Stimulated activated CD8-positive, alpha-beta memory T cell treated with anti-CD3 and anti-CD28 coated beads, Interleukin-12 subunit alpha, Interleukin-12 subunit beta, amount 100 ng/mL, for 4 hours (primary cell): Measurements from ENCODE around the gene FFAR1.

ENCODE experiments used
- DNase-seq: peaks from one replicate; pipeline ENCODE4 v3.0.0-alpha.2; 2020; ENCODE audit warnings: low read depth

FFAR1 gene, protein sequence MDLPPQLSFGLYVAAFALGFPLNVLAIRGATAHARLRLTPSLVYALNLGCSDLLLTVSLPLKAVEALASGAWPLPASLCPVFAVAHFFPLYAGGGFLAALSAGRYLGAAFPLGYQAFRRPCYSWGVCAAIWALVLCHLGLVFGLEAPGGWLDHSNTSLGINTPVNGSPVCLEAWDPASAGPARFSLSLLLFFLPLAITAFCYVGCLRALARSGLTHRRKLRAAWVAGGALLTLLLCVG (N-terminal part only)

DNA sequence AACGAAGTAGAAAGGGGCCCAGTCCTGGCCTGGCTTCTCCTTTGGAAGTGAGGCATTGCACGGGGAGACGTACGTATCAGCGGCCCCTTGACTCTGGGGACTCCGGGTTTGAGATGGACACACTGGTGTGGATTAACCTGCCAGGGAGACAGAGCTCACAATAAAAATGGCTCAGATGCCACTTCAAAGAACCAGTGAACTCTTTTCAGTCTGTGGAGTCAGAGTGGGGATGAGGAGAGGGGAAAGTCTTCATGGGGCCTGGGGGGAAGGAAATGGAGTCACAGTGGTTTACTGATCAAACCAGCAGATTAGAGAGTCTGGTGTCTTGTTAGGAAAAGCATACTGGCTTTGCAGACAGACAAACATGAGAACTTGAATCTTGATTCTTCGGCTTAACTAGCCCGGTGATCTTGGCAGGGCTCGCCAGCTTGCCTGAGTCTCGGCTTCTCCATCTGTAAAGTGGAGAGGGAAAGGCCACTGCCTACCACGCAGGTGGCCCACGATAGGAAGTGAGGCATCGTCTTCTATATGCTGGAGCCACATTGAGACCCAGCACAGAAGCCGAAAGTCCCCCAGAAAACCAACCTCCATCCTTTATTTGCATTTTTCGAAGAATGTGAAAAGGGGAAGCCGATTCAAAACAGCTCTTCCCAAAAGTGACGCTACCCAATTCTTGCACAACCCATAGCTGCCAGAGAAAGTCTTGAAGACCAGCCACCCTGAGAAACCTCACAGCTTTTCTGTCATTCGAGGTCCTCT is at the start of gene FFAR1:
Gene FFAR1, plus strand, starts transcription at position 732 of the 759 bp plus-strand sequence. CDS start 3,650 bp downstream, outside the sequence.
- no peak for DNase-seq

DNA sequence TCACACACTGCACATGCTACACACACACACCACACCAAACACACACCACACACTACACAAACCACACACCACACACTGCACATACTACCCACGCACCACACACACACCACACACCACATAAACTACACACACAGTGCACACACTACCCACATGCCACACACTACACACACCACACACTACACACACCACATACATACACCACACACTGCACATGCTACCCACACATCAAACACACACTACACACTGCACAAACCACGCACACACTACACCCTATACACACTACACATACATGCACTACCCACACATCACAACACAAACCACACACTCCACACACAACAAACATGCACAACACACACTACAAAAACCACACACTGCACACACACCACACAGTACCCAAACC is 49.8 kb upstream of the FFAR1 start:
- no peak for DNase-seq

DNA sequence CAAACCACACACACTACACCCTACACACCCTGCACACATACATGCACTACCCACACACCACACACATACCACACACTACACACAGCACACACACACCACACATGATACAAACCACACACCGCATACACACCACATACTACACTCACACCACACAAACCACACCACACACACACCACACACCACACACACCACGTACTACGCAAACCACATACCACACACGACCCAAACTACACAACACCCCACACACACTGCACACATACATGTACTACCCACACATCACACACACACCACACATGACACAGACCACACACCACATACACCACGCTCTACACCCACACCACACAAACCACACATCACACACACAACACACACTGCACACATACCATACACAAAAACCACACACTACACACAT is 49.1 kb upstream of the FFAR1 start:
- no peak for DNase-seq

DNA sequence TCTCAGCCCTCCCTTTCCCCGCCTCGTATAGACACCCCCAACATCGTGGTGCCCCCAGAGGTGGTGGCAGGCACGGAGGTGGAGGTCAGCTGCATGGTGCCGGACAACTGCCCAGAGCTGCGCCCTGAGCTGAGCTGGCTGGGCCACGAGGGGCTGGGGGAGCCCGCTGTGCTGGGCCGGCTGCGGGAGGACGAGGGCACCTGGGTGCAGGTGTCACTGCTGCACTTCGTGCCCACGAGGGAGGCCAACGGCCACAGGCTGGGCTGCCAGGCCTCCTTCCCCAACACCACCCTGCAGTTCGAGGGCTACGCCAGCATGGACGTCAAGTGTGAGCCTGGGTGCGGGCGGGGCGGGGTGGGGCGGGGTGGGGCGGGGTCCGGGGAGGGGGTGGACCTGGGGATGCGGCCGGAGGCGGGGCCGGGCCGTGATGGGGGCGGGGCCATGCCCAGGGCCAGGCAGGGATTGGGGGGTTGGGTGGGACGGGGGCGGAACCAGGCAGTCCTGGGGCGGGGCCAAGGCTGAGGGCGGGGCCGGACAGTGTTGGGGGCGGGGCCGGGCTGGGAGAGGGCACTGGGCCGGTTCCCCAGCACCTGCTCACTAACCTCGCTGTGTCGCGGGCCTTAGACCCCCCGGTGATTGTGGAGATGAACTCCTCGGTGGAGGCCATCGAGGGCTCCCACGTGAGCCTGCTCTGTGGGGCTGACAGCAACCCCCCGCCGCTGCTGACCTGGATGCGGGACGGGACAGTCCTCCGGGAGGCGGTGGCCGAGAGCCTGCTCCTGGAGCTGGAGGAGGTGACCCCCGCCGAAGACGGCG is 48.0 kb upstream of the FFAR1 start:
- no peak for DNase-seq

DNA sequence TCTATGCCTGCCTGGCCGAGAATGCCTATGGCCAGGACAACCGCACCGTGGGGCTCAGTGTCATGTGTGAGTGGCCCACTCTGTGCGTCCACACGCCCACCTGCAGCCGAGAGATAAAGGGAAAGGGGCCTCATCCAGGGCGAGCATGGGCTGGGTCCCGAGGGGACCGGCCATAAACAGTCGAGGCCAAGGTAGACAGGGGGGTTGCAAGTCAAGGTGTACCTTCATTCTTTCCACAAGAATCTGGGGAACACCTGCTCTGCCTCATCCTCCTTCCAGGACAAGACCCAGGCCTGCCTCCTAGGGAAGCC is 47.4 kb upstream of the FFAR1 start:
- no peak for DNase-seq

DNA sequence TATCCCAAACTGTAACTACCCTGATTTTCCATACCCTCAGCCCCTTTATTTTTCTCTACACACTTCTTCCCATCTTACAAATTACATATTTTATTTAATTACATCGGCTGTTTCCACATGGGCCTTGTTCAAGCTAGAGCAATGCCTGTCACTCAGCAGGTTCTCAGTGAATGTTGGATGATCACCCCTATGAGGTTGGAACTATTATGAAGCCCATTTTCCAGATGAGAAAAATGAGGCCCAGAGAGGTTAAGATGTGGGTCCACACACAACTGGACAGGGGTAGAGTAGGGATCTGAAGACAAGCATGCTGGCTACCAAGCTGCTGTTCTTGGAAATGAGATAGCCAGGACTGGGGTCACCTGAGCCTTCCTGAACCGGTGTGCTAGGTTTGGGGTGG is 45.7 kb upstream of the FFAR1 start:
- DNase-seq: no peak

DNA sequence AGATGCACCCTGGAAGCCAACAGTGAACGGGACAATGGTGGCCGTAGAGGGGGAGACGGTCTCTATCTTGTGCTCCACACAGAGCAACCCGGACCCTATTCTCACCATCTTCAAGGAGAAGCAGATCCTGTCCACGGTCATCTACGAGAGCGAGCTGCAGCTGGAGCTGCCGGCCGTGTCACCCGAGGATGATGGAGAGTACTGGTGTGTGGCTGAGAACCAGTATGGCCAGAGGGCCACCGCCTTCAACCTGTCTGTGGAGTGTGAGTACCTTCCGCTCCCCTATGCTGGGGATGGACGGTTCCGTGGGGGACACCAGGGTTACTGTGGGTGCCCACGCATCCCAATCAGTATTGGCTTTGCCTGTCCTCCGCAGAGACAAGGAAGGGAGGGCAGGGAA is 45.3 kb upstream of the FFAR1 start:
- no peak for DNase-seq

DNA sequence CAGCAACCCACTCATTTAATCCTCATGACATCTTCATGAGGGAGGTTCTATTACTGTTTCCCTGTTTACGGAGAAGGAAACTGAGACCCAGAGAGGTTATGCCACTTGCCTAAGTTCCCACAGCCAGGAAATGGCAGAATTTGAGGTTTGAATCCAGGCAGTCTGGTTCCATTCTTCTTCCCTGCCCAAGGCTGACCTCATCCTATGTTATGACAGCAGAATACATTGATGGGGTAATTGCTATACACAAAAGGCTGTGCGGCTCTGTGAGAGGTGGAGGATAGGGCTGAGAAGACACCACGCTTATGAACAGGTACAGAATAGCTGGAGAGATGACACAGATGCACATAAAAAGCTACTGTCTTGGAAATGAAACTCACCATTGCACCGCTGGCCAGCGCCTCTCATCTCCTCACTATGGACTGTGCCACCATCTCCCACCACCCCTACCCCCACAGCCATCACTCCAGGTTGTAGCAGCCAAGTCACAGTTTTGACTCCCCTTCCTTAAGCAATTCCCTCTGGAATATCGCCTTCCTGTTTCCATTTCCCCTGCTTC is 44.3 kb upstream of the FFAR1 start:
- no peak for DNase-seq

DNA sequence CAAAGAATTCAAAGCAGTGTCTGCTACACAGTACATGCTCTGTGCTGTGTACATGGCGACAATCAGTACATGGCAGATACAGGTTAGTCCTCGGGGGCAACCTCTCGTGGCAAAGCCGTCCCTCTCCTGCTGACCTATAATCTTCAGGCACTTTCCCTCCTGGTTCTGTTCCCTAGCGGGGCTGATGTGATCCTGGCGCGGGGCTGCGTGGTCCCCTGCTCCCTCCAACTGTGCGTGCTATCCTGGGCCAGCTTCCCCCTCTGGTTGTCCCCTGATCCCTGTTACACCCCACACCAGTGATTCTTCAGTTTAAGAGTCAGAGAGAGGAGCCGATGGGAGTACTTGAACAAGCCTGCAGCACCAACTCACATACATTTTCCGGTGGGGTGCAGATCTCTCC is 43.7 kb upstream of the FFAR1 start:
- DNase-seq: no peak

DNA sequence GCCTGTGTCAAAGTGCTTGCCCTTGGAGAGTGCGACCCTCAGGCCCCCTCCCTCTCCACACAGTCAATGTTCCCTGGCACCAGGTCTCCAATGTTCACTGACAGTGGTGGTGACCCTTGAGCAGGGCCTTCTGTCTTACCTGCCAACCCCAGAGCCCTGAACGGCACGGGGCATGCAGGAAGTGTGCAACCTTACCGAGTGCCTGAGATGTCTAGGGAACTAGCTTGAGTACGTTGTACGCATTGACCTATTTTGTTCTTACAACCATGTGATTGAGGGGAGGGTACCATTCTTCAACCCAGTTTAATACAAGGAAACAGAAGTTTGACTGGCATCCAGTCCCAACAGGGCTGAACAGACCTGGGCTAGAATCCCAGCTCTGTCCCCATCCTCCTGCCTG is 42.5 kb upstream of the FFAR1 start:
- DNase-seq: no peak

DNA sequence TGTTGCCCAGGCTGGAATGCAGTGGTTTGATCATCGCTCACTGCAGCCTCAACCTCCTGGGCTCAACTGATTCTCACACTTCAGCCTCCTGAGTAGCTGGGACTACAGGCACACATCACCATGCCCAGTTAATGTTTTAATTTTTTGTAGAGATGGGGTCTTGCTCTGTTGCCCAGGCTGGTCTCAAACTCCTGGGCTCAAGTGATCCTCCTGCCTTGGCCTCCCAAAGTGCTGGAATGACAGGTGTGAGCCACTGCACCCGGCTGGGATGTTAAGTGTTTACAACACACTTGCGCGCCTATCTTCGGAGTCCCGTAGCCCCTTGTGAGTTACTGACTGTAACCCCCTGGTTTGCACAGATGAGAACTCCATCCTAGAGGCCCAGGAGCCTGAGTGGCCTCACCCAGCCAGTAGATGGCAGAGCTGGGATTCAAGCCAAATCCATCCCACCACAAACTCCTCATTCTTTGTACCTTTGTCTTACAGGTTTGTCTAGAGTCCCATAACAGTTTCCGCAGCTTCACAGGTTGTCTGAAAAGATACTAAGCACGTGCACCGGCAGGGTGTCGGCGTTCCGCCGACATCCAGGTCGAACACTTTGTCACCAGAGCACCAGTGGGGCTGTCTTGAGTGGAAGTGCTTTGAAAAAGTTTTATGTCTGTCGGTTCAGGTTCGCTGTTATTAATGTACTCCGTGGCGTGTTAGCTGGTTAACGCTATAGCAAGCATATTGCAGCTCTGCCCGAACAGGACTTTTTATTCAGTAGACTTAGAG is 41.0 kb upstream of the FFAR1 start:
- no peak for DNase-seq

DNA sequence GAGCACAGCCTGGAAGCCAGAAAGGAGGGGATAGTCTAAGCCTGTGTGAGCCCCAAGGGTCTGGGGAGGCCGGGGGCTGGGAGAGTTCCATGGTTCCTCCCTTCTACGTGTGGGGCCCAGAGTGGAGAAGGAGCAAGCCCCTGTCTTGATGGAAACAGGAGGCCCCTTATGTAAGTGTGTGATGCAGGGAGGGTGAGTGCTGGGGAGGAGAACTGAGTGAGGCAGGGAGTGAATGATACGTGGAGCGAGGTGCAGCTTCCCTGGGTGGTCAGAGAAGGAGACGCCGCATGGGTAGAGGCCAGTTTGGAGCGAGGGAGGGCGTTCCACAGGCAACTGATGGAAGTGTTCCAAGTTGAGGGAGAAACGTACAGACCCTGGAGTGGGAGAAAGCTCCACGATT is 39.8 kb upstream of the FFAR1 start:
- no peak for DNase-seq

DNA sequence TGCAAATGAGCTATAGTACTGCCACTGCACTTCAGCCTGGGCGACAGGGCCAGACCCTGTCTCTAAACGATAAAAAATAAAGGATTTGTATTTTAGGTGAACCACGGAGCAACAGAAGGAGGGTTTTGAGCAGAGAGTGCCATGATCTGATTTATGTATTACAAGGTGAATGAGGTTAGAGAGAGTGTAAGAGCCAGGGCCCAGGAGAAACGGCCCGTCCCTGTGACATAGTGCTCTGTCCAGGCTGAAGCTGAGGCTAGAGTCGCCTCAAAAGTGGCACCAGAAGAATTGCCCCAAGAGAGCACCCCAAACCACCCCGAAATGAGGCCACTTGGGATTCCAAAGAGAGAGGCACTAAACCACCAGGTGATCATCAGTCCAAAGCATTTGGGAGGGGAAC is 38.8 kb upstream of the FFAR1 start:
- no peak for DNase-seq

DNA sequence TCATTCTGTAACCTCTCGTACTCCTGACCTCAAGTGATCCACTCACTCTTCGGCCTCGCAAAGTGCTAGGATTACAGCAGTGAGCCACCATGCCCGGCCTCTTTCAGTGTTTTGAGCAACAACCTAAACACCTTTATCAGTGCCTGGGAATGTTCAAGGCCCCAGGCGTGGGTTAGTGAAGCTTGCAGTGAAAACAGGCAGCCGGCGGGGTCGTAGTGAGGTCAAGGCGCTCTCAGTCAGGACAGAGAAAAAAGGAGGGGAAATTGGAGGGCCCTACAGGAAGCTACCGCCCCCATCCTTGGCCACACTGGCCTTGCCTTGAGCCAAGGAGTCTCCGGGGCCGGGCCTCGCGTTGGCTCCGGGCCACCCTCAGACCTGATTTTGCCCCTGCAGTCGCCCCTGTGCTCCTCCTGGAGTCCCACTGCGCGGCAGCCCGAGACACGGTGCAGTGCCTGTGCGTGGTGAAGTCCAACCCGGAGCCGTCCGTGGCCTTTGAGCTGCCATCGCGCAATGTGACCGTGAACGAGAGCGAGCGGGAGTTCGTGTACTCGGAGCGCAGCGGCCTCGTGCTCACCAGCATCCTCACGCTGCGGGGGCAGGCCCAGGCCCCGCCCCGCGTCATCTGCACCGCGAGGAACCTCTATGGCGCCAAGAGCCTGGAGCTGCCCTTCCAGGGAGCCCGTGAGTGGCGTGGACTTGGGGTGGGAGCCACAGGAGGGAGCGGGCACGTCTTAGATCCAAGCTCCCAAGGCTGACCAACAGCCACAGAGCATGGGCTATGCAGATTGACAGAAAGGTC is 38.0 kb upstream of the FFAR1 start:
- no peak for DNase-seq

DNA sequence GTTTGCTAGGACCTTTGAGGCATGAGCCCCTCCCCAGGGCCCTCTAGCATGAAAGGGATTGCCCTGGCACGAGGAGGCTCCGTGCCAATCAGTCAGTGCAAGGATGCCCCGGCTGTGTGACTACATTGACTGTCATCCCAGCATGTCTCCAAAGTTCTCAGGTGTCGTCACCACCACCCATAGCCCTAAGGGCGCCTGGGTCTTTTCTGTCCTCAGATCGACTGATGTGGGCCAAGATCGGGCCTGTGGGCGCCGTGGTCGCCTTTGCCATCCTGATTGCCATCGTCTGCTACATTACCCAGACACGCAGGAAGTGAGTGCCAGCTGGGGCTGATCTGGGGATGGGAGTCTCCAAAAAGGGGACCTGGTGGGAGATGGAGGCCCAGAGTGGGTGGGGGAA is 37.4 kb upstream of the FFAR1 start:
- DNase-seq: no peak

DNA sequence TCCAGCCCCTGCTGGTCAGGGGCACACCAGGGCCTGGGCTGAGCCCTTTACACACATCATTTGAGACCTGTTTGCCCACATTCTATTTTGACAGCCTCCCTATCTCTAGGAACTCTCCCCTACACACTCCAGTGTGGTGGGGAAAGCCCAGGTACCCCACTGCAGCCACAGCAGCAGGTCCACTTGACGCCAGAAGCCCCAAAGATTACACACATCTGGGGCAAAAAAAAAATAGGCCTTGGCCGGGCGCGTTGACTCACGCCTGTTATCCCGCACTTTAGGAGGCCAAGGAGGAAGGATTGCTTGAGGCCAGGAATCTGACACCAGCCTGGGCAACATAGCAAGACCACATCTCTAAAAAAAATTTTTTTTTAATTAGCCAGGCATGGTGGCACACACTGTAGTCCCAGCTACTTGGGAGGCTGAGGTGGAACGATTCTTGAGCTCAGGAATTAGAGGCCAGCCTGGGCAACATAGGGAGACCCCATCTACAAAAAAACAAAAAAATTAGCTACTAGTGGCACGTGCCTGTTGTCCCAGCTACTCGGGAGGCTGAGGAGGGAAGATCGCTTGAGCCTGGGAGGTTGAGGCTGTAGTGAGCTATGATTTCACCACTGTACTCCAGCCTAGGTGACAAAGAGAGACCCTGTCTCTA is 36.8 kb upstream of the FFAR1 start:
- DNase-seq: no peak

DNA sequence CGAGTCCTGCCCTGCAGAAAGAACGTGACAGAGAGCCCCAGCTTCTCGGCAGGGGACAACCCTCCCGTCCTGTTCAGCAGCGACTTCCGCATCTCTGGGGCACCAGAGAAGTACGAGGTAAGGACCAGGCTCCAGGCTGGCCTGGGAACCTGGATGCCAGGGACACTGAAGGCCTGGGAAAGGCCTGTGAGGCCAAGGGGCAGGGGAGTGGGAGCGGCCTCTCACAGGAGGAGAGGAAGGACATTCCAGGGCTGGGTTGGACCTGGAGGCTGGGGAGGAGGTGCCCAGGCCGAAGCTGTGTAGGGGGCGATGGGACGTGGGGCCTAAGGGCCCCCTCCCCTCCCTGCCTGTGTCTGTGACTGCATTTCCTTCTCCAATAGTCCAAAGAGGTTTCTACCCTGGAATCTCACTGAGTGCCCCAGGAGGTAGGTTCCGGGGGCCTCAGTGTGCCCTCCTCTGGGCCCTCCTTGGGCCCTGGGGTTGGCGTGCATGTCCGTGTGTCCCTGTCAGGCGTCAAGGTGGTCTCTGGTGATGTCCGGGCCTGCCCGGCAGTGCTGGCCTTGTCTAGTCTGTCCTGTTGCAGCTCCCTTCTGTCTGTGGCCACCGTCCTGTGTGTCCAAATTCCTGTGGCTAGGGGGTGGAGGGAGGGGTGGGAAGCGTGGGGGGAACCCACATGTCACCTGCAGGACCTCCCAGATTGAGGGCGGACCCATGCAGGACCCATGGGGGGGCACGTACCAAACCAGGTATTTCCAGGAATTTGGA is 35.6 kb upstream of the FFAR1 start:
- no peak for DNase-seq

DNA sequence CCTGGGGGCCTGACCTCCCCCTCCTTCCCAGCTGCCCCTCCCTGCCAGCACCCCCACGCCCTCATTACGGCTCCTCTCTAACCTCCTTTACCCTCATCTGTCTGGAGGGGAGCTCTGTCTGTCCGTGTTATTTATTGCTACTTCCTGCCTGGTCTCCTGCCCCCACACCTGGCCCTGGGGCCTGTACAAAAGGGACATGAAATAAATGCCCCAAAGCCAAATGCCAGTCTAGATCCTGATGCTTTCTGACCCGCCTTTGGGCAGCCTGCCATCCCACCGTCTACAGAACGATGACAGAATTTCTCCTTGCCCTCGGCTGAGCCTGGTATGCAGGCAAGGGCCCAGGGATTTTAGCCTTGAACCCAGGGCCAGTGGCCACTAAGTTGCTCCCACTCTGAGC is 34.1 kb upstream of the FFAR1 start:
- DNase-seq: no peak

DNA sequence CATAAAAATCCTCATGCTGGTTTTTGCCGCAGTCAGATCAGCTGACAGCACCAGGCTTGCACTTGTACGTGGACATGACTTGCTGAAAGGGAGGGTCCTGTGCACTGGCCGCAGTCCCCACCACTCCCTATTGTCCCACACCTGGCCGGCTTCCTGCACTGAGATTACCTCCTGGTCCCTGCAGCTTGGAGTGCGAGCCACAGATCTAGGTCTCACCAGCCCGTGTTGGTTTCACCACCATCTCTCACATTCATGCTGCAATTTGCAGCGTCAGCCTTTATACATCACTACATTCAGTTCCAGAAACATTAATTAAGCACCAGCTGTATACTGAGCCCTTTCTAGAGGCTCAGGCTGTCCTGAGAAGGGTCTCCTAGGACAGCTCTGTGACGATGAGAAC is 33.7 kb upstream of the FFAR1 start:
- DNase-seq: no peak

DNA sequence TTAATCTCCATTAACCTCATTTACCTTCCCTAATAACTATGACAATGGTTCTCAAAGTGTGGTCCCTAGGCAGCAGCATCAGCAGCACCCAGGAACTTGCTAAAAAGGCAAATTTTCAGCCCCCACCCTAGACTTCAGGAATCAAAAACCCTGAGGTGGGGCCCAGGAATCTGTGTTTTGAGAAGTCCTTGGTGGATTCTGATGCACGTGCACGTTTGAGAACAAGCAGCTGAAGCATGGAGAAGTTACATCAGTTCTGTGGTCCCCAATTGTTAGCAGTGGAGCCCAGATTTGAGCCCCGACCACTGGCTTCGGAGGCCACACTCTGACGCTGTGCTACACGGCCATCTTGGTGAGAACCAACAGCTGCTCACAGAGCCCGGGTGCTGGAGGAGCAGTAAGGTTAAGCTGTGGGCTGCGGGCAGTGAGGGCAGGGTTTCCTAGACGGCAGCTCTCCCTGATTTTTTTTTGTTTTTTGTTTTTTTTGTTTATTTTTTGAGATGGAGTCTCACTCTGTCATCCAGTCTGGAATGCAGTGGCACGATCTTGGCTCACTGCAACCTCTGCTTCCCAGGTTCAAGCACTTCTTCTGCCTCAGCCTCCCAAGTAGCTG is 32.7 kb upstream of the FFAR1 start:
- no peak for DNase-seq
